Stimulated activated CD4-positive, alpha-beta T cell treated with anti-CD3 and anti-CD28 coated beads, Interleukin-4, amount 100 ng/mL, for 24 hours (primary cell): ENCODE data around the gene AMER2.

Experiments
- DNase-seq: peaks from one replicate; pipeline ENCODE4 v3.0.0-alpha.2; 2020

The AMER2 gene, protein sequence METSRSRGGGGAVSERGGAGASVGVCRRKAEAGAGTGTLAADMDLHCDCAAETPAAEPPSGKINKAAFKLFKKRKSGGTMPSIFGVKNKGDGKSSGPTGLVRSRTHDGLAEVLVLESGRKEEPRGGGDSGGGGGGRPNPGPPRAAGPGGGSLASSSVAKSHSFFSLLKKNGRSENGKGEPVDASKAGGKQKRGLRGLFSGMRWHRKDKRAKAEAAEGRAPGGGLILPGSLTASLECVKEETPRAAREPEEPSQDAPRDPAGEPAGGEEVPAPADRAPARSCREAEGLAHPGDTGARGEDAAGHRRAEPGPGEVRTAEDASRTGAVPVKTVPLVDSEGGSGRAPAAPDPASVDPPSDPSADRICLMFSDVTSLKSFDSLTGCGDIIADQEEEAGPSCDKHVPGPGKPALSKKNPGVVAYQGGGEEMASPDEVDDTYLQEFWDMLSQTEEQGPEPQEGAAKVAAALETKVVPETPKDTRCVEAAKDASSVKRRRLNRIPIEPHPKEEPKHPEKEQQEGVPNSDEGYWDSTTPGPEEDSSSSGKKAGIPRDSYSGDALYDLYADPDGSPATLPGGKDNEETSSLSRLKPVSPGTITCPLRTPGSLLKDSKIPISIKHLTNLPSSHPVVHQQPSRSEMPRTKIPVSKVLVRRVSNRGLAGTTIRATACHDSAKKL

DNA sequence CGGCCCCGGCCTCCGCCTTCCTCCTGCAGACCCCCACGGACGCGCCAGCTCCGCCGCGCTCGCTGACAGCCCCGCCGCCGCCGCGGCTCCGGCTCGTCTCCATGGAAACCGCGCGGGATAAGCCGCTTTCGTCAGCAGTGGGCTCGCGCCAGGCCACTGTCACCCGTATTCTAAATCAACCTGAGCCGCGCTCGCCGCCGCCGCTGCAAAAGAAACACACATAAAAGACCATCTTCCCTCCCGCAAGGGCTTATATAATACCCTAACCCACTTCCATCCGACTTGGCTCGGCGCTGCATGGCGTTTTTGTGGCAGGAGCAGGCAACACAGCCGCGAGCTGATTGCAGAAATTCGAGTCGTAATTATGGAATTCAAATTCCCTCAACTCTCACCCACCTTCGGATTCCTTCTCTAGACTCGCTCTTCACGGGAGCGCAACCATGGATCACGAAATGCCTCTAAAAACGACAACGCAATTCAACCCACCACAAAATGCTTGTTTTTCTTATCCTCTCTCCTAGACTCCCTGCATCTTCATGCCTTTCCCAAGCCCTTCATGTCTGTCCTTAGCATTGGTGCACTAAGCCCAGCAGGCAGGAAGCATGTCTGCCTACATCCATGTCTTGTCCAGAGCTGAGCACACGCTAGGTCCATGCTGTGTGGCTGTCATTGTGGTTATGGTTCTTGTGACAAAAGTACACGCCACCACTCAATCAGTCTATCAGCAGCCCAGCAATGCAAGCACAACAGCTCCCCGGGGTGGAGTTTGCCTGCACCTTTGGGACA lies at the start of gene AMER2:
Gene AMER2 (minus strand): TSS at position 772 of the 786 bp plus-strand sequence. CDS start 669 bp downstream, at position 103.
- DNase-seq: no peak

DNA sequence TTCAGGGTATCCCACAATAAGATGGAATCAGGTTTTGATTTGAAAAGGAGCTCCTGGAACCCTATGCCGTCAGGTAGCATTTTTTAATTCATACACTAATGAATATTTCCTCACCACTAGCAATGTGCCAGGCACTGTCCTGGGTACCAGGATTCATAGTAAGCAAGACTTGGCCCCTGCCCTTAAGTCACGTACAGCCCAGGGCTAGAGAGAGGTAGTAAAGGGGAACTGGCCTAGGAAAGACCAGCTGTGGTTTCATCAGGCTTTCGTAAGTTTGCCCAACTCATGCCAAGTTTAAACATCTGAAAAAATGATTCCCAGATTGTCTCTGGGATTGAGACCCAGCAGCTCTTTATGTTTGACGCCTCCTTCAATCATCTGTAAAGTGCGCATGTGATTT lies 45.9 kb upstream of the AMER2 start:
- DNase-seq: no peak

GRCh38 chr13:25217023-25217885 lies 45.2 kb upstream of the AMER2 start:
- no peak for DNase-seq

DNA sequence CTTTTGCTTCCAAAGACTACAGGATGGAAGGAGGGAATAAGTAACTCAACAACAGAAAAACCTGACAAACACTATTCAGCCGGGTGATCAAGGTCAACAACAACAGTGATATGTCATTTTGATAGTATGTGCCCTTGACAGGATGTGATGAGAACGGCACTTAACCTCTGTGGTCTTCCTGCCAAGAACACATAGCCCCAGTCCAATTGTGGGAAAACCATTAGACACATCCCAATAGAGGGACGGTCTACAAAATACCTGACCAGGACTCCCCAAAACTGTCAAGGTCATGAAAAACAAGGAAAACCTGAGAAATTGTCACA lies 43.1 kb upstream of the AMER2 start:
- no peak for DNase-seq

DNA sequence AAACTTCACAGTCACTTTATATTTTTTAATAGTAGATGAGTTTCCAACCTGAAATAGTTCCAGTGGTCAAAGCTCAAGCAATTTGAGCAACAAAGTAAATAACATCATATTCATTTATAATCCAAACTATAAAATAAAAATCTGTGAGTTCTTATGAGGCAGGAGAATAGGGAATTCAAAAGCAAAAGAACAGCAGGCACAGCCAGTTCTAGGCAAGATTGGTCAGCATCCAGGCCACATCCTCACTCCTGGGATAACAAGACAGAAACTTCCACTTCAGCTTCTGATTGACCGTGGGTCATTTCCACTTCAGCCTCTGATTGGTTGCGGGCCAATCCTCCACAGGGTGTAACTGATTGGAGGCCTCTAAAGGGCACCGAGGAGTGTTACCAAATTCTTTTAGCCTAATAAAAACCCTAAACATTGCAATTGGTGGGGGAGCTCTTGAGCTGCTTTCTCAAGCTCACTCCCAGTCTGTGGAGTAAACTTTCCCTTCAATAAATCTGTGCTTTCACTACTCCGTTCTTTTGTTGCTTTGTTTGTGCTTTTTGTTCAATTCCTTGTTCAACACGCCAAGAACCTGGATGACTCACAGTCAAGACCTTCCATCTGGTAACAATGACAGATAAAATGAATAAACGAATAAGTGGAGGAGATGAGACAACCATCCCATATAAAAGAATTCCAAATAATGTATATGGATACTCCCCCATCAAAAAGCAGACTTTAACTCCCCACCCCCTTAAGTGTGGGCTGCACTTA lies 42.6 kb upstream of the AMER2 start:
- no peak for DNase-seq

DNA sequence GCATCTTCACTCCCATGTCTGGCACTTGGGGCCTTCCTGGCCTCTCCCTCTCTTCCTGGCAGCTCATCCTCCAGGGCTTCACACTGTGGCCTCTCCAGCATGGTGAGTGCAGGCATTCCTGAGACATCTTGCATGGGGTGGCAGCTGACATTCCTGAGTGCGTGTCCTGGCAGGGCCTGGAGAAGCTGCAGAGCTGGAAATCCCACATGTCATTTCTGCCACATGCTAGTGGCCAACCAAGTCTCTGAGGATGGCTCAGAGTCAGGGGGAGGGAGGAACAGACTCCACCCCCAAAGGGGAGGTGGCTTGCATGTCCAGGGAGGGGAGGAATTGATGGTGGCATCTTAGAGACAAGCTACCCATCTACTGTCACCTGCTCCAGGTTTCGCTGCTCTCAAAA lies 41.6 kb upstream of the AMER2 start:
- DNase-seq: no peak

DNA sequence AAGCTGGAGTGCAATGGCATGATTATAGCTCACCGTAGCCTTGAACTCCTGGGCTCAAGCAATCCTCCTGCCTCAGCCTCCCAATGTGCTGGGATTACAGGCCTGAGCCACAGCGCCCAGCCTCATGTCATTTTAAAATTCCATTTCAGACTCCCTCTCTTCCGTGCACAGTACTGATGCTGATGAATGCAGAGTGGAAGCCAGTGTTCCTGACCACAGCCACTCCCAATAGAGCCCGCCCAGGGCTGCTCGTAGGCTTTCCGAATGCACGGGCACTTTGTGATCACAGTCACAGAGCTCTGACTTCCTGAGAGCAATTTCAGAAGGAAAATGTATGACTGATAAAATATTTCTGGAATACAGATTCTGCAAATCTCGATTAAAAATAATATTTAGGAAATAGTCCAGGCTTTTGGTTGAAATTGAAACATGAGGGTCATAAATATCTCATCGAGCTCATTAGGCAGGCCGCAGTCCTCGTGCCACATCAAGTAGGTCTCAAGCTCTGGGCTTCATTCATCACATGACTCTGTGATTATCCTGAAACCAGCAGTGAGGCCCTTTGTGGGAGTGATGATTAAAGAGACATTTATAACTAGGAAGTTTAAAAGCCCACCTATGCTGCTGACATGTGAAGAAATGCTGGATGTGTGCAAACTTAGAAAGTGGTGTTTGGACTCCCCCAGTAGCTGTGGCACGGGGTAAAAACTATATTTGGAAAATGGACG lies 38.9 kb upstream of the AMER2 start:
- DNase-seq: no peak

GRCh38 chr13:25207291-25207810 lies 35.3 kb upstream of the AMER2 start:
- DNase-seq: no peak

GRCh38 chr13:25204863-25205262 lies 32.8 kb upstream of the AMER2 start:
- no peak for DNase-seq

DNA sequence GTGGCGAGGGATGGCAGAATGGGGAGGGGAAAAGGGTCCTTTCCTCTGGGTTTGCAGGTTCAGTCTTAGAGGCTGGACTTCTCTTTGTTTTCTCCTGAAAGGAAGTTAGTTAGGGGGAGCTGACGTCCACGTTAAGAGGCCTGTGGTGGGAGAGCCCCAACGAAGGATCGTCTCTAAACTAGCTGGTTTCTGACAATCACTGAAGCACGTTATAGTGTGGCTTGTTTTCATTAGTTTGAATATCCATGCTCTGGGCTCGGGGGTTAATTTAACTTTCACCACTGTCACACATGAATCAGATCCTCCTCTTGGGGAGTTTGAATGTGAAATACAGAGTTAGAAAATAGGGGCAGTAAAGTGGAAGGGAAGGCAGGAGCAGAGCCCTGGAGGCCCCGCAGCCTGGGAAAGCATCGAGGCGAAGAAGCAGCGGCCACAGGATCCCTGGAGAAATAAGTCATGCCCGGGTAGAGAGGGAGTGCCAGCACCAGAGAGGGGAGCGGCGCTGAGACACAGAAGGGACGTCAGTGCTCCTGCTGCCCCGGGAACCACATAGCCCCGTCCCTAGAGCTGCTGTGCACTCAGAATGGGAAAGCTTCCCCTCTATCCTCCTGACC lies 31.1 kb upstream of the AMER2 start:
- DNase-seq: no peak

GRCh38 chr13:25200783-25201182 lies 28.7 kb upstream of the AMER2 start:
- no peak for DNase-seq

GRCh38 chr13:25198647-25199046 lies 26.6 kb upstream of the AMER2 start:
- no peak for DNase-seq

- DNase-seq: no peak
Measured at GRCh38 chr13:25196971-25197370, 24.9 kb upstream of the AMER2 start.

GRCh38 chr13:25192936-25193335 lies 20.8 kb upstream of the AMER2 start:
- no peak for DNase-seq

GRCh38 chr13:25192489-25192888 lies 20.4 kb upstream of the AMER2 start:
- DNase-seq: no peak

GRCh38 chr13:25192052-25192451 lies 20.0 kb upstream of the AMER2 start:
- no peak for DNase-seq

- no peak for DNase-seq
Measured at GRCh38 chr13:25190771-25191170, 18.7 kb upstream of the AMER2 start.

DNA sequence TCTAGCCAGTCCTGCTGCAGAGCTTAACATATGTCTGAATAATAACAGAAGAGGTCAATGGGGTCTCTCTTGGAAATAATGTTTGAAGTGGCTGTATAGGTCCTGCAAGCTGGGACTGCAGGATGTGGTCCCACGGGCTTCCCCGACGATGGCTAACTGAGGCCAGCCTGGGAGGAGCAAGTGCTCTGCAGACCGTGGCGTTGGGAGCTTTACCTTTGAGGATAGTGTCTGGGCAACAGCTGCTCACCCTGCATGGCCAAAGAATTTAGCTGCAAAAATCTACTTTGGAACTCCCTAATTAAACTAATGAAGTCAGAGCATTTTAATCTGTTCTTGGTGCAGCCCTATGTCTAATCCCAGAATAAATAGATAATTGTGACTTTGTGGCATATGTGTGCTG lies 18.2 kb upstream of the AMER2 start:
- DNase-seq: no peak

DNA sequence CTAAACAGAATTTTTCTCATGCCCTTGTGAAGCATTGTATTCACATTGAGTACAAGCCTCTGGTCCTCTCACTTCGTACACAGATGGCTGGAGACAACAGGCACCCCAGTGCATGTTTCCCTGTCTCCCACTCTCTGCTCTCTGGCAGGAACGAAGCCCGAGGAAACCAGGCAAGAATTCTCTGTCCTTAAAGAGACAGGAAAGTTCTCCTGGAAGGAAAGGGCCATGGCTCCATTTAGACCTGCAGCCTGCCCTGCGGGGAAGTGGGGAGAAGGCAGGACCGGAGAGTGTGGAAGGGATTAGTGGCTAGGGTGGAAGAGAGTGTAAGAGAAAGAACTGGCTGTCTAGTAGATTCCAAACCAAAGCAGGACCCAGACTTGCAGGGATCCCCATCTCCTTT lies 15.5 kb upstream of the AMER2 start:
- no peak for DNase-seq

DNA sequence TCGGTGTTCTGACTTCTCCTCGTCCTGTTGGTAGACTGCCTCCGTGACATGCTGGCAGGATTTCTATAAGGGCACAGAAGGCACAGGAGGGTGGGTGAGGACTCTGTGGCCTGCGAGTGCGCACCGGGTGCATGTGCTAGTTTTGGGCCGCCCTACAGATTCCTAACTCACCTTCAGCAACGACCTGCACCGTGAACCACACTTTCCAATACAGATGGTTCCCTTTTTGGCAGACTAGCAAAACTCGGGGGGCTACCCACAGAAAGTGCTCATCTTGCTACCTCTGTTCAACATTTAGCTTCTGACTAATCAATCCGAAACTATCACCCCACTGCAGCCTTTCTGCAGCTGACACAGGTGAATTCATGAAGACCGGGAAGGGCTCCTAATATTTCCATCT lies 14.1 kb upstream of the AMER2 start:
- no peak for DNase-seq

- no peak for DNase-seq
Measured at GRCh38 chr13:25181597-25181996, 9.5 kb upstream of the AMER2 start.
